ENCODE results near the gene CTAG1A. TPM values are rescaled to one million over a fixed set of nuclear protein-coding genes. Genes with fewer than 3 reads are reported as not detected.
"Not testable (repeated sequence)": the region's sequence is repeated elsewhere in the genome, so short reads cannot be mapped to it uniquely, and the experiment has no call there.

The CTAG1A gene
- total RNA-seq, 1 donor from 2014 or later, result not detected

GRCh38 chrX:154613586-154613985 lies 28.7 kb downstream of the CTAG1A start:
- not testable (repeated sequence) for H3K27me3 Mint-ChIP-seq (ENCODE audit: low read depth)

GRCh38 chrX:154619182-154619581 lies 34.2 kb downstream of the CTAG1A start, which contains the start of gene CTAG1B:
TSS of gene CTAG1B (minus strand) at chrX:154619282. CDS start at chrX:154619218, 64 bp downstream.
- not testable (repeated sequence) for H3K27me3 Mint-ChIP-seq (ENCODE audit: low read depth); H3K9me3 Mint-ChIP-seq; H3K36me3 Mint-ChIP-seq; H3K4me3 Mint-ChIP-seq; H3K4me1 Mint-ChIP-seq; DNase-seq (ENCODE audit: low spot score in 2 of 2, unreplicated experiment in 2 of 2); H3K27ac Mint-ChIP-seq

More at GRCh38 chrX:154613586-154613985, 28.7 kb downstream of the CTAG1A start:
- not testable (repeated sequence) for DNase-seq (ENCODE audit: low spot score in 2 of 2, unreplicated experiment in 2 of 2); H3K4me3 Mint-ChIP-seq; H3K4me1 Mint-ChIP-seq; H3K36me3 Mint-ChIP-seq; H3K9me3 Mint-ChIP-seq; H3K27ac Mint-ChIP-seq

GRCh38 chrX:154620767-154621414 lies 36.0 kb downstream of the CTAG1A start:
- H3K27ac Mint-ChIP-seq; H3K4me3 Mint-ChIP-seq; H3K4me1 Mint-ChIP-seq; H3K36me3 Mint-ChIP-seq; H3K27me3 Mint-ChIP-seq (ENCODE audit: low read depth); DNase-seq (ENCODE audit: low spot score in 2 of 2, unreplicated experiment in 2 of 2); H3K9me3 Mint-ChIP-seq: not testable (repeated sequence)

GRCh38 chrX:154628960-154629359 lies 44.0 kb downstream of the CTAG1A start:
- H3K4me3 Mint-ChIP-seq; H3K4me1 Mint-ChIP-seq; H3K27ac Mint-ChIP-seq; H3K9me3 Mint-ChIP-seq; H3K36me3 Mint-ChIP-seq; H3K27me3 Mint-ChIP-seq (ENCODE audit: low read depth); DNase-seq (ENCODE audit: low spot score in 2 of 2, unreplicated experiment in 2 of 2): not testable (repeated sequence)

GRCh38 chrX:154630949-154631348 lies 46.0 kb downstream of the CTAG1A start:
- H3K4me1 Mint-ChIP-seq; H3K27ac Mint-ChIP-seq; H3K9me3 Mint-ChIP-seq; H3K36me3 Mint-ChIP-seq; H3K27me3 Mint-ChIP-seq (ENCODE audit: low read depth); DNase-seq (ENCODE audit: low spot score in 2 of 2, unreplicated experiment in 2 of 2); H3K4me3 Mint-ChIP-seq: not testable (repeated sequence)

DNA sequence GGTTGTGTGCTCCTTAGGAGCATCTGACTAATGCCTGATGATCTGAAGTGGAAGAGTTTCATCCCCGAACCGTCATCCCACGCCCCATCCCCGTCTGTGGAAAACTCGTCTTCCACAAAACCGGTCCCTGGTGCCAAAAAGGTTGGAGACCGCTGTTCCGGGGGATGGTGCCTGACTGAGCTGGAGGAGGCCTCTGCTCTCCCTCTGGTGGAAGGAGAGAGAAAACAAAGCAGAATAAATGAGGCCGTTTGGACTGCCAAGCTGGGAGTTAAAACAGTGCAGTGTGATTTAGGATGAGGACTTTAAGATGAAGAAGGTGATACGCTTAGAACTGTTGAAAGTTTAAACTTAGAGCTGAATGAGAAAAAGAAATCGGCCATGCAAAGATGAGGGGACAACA lies 48.7 kb downstream of the CTAG1A start:
- not testable (repeated sequence) for H3K27me3 Mint-ChIP-seq (ENCODE audit: low read depth); H3K27ac Mint-ChIP-seq; H3K4me1 Mint-ChIP-seq; H3K36me3 Mint-ChIP-seq; DNase-seq (ENCODE audit: low spot score in 2 of 2, unreplicated experiment in 2 of 2); H3K4me3 Mint-ChIP-seq; H3K9me3 Mint-ChIP-seq

Other genes starting within 250 kb of the CTAG1A start
- gene FLNA, start 210.5 kb upstream of the CTAG1A start, total RNA-seq, result 1,336 to 1,412 TPM (median 1,356 TPM) in 3 replicates
- gene EMD, start 205.8 kb upstream of the CTAG1A start, total RNA-seq, result 71.4 to 76.3 TPM (median 71.9 TPM) in 3 replicates
- 2,969 to 3,108 TPM (median 3,066 TPM) in 3 replicates for gene RPL10, start 186.8 kb upstream of the CTAG1A start, total RNA-seq
- gene DNASE1L1, start 175.9 kb upstream of the CTAG1A start, total RNA-seq, result 18.5 to 19.4 TPM (median 18.6 TPM) in 3 replicates
- 36.7 to 40.8 TPM (median 40.3 TPM) in 3 replicates for gene TAFAZZIN, start 173.6 kb upstream of the CTAG1A start, total RNA-seq
- gene ATP6AP1, start 156.5 kb upstream of the CTAG1A start, total RNA-seq, result 77.6 to 78.2 TPM (median 78.2 TPM) in 3 replicates
- gene GDI1, start 148.0 kb upstream of the CTAG1A start, total RNA-seq, result 142 to 150 TPM (median 144 TPM) in 3 replicates
- 52.5 to 57.6 TPM (median 54.1 TPM) in 3 replicates for gene FAM50A, start 141.0 kb upstream of the CTAG1A start, total RNA-seq
- gene PLXNA3, start 126.9 kb upstream of the CTAG1A start, total RNA-seq, result 126 to 133 TPM (median 128 TPM) in 3 replicates
- 15.3 to 16.5 TPM (median 15.8 TPM) in 3 replicates for gene LAGE3, start 105.9 kb upstream of the CTAG1A start, total RNA-seq
- 28.4 to 29.3 TPM (median 29.2 TPM) in 3 replicates for gene UBL4A, start 98.5 kb upstream of the CTAG1A start, total RNA-seq
- 30.1 to 30.8 TPM (median 30.2 TPM) in 3 replicates for gene SLC10A3, start 94.5 kb upstream of the CTAG1A start, total RNA-seq
- 39.1 to 42.9 TPM (median 41.1 TPM) in 3 replicates for gene FAM3A, start 68.9 kb upstream of the CTAG1A start, total RNA-seq
- gene G6PD, start 38.3 kb upstream of the CTAG1A start, total RNA-seq, result 54.4 to 56.5 TPM (median 55.8 TPM) in 3 replicates
- 19.1 to 20.6 TPM (median 19.1 TPM) in 3 replicates for gene IKBKG, start 37.5 kb upstream of the CTAG1A start, total RNA-seq
- gene CTAG1B, start 34.1 kb downstream of the CTAG1A start, total RNA-seq, result not detected in 3 replicates
- not detected in 3 replicates for gene CTAG2, start 68.4 kb downstream of the CTAG1A start, total RNA-seq
- gene GAB3, start 165.9 kb downstream of the CTAG1A start, total RNA-seq, result 0.29 to 0.67 TPM (median 0.38 TPM) in 3 replicates
- gene DKC1, start 177.7 kb downstream of the CTAG1A start, total RNA-seq, result 61.4 to 66.2 TPM (median 64.2 TPM) in 3 replicates
- 9.2 to 10.4 TPM (median 10.4 TPM) in 3 replicates for gene MPP1, start 220.4 kb downstream of the CTAG1A start, total RNA-seq
- gene SMIM9, start 249.5 kb downstream of the CTAG1A start, total RNA-seq, result not detected in 3 replicates